OCI-LY1 (cell line): Measurements from ENCODE around the gene MRPL28.

Experiments
- H2AFZ ChIP-seq: fragments of 200-600 bp; sonication (generic), shearing (Covaris generic); 2 replicates; pipeline ENCODE4 v1.6.0; 2014; ENCODE audit warnings: antibody characterized with exemption, mild to moderate bottlenecking, low read length
- H3F3A ChIP-seq: fragments of 200-600 bp; sonication (generic), shearing (Covaris generic); 2 replicates; pipeline ENCODE4 v1.6.0; 2014; ENCODE audit warnings: mild to moderate bottlenecking, antibody characterized with exemption, low read length, moderate library complexity; ENCODE audit not compliant: insufficient read depth
- H3K27ac ChIP-seq: fragments of 200-600 bp; sonication (generic); 2 replicates; pipeline ENCODE4 v1.5.1; 2014; ENCODE audit warnings: low read length, mixed run types, mild to moderate bottlenecking, low read depth; ENCODE audit not compliant: poor library complexity, severe bottlenecking
- H3K27me3 ChIP-seq: fragments of 200-600 bp; sonication (generic); 2 replicates; pipeline ENCODE4 v1.6.0; 2014; ENCODE audit warnings: antibody characterized with exemption, mild to moderate bottlenecking, low read length, moderate library complexity; ENCODE audit not compliant: insufficient read depth
- H3K36me3 ChIP-seq: fragments of 200-600 bp; sonication (generic); 2 replicates; pipeline ENCODE4 v1.6.1; 2014; ENCODE audit warnings: mild to moderate bottlenecking, antibody characterized with exemption, low read length, moderate library complexity, mixed read lengths; ENCODE audit not compliant: insufficient read depth
- H3K4me1 ChIP-seq: fragments of 200-600 bp; sonication (generic); 2 replicates; pipeline ENCODE4 v1.5.1; 2014; ENCODE audit warnings: mild to moderate bottlenecking, low read length, moderate library complexity; ENCODE audit not compliant: insufficient read depth, severe bottlenecking
- H3K4me2 ChIP-seq: fragments of 200-600 bp; sonication (generic), shearing (Covaris generic); 2 replicates; pipeline ENCODE4 v1.6.1; 2014; ENCODE audit warnings: low read length
- H3K4me3 ChIP-seq: fragments of 200-600 bp; sonication (generic); 2 replicates; pipeline ENCODE4 v1.5.1; 2014; ENCODE audit warnings: low read length, low read depth, mild to moderate bottlenecking, mixed read lengths; ENCODE audit not compliant: poor library complexity, severe bottlenecking
- H3K79me2 ChIP-seq: fragments of 200-600 bp; shearing (Covaris generic); 2 replicates; pipeline ENCODE4 v1.6.1; 2016; ENCODE audit warnings: mixed run types, low read length, mixed read lengths; ENCODE audit not compliant: insufficient read depth
- H3K9ac ChIP-seq: fragments of 200-600 bp; sonication (generic), shearing (Covaris generic); 2 replicates; pipeline ENCODE4 v1.6.1; 2014; ENCODE audit warnings: mild to moderate bottlenecking, low read length, mixed read lengths
- H3K9me2 ChIP-seq: fragments of 200-600 bp; sonication (generic), shearing (Covaris generic); 2 replicates; pipeline ENCODE4 v1.6.1; 2014; ENCODE audit warnings: low read depth, mild to moderate bottlenecking, low read length, mixed read lengths
- H3K9me3 ChIP-seq: fragments of 200-600 bp; shearing (Covaris generic); 2 replicates; pipeline ENCODE4 v1.6.1; 2014; ENCODE audit warnings: low read length, mixed read lengths
- H4K20me1 ChIP-seq: fragments of 200-600 bp; sonication (generic), shearing (Covaris generic); 2 replicates; pipeline ENCODE4 v1.6.0; 2016; ENCODE audit warnings: mild to moderate bottlenecking, low read length; ENCODE audit not compliant: insufficient read depth
- EZH2 ChIP-seq: fragments of 200-600 bp; sonication (generic), shearing (Covaris generic); IDR thresholded peaks from 2 replicates; pipeline ENCODE4 v1.8.0; 2017; ENCODE audit warnings: borderline replicate concordance, mixed run types, mild to moderate bottlenecking, antibody characterized with exemption, low read length, moderate library complexity, mixed read lengths
- TF ChIP-seq, protein P1 (sequence below): fragments of 200-600 bp; sonication (generic), shearing (Covaris generic); IDR thresholded peaks from 2 replicates; pipeline ENCODE4 v1.5.1; 2017; ENCODE audit warnings: mild to moderate bottlenecking, antibody characterized with exemption, low read length, moderate library complexity, mixed read lengths

The MRPL28 gene

DNA sequence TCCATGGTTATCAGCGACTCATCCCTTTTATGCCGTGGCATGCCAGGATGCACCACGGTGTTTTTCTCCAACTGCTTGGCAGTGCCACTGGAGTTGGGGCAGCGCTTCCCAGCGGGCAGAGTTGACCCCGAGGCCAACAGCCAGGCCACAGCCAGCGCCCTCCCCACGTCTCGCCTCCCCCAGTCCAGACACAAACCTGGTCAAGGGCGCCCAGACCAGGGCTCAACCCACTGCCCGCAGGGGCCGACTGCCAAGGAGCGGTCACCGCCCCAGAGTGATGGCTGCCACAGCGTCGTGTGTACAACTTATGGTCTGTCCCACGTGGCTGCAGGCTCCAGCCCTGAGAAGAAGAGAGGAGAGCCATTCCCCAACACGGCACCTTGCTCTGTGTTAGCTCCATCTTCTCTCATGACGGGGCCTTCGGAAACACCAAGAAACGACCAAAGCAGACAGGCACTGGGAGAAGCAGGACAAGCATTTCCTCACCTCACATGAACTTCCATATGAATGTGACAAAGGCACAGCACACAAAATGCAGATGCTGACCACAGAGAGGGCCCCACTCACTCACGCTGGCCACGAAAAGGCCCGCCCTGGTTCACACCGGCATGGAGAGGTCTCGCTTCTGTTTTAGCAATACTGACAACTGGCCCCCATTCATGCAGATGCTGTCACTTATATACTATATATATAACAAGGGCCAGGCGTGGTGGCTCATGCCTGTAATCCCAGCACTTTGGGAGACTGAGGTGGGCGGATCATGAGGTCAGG is 44.8 kb downstream of the MRPL28 start:
- Histone ChIP-seq H3K27ac (peak overlapping the region; percentile 75), H2AFZ (no peak overlapping the region)

GRCh38 chr16:324451-325334 is 45.6 kb downstream of the MRPL28 start:
- Histone ChIP-seq H3K27me3 (no peaks in the 10 kb centered on the region), H3K9ac (peak overlapping the region; percentile 39; the same call in 1 of the 2 replicates), H3K4me1 (peaks cover 44% of the 10 kb centered on the region), H3K4me3 (peak overlapping the region; percentile 45), H3K4me2 (peak overlapping the region; percentile 64), H3F3A (no peaks in the 10 kb centered on the region), H3K79me2 (no peaks in the 10 kb centered on the region), H3K27ac (peak overlapping the region; percentile 75), H4K20me1 (no peaks in the 10 kb centered on the region), H3K9me3 (no peaks in the 10 kb centered on the region), H2AFZ (no peak overlapping the region), H3K36me3 (no peaks in the 10 kb centered on the region), H3K9me2 (no peaks in the 10 kb centered on the region)
- TF ChIP-seq, protein P1, sequence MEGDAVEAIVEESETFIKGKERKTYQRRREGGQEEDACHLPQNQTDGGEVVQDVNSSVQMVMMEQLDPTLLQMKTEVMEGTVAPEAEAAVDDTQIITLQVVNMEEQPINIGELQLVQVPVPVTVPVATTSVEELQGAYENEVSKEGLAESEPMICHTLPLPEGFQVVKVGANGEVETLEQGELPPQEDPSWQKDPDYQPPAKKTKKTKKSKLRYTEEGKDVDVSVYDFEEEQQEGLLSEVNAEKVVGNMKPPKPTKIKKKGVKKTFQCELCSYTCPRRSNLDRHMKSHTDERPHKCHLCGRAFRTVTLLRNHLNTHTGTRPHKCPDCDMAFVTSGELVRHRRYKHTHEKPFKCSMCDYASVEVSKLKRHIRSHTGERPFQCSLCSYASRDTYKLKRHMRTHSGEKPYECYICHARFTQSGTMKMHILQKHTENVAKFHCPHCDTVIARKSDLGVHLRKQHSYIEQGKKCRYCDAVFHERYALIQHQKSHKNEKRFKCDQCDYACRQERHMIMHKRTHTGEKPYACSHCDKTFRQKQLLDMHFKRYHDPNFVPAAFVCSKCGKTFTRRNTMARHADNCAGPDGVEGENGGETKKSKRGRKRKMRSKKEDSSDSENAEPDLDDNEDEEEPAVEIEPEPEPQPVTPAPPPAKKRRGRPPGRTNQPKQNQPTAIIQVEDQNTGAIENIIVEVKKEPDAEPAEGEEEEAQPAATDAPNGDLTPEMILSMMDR = no peak
- no peak for TF ChIP-seq EZH2

More for the DNA sequence above, 44.8 kb downstream of the MRPL28 start:
- Histone ChIP-seq H3K36me3 (peaks cover 2% of the 10 kb centered on the region; the same call in 1 of the 2 replicates), H3K79me2 (no peaks in the 10 kb centered on the region), H3F3A (no peaks in the 10 kb centered on the region), H4K20me1 (no peaks in the 10 kb centered on the region), H3K4me2 (peak overlapping the region; percentile 64), H3K27me3 (no peaks in the 10 kb centered on the region), H3K9ac (peak overlapping the region; percentile 39; the same call in 1 of the 2 replicates), H3K9me2 (no peaks in the 10 kb centered on the region), H3K9me3 (no peaks in the 10 kb centered on the region), H3K4me1 (peaks cover 44% of the 10 kb centered on the region), H3K4me3 (peak overlapping the region; percentile 45)
- TF ChIP-seq, protein P1 = no peak
- no peak for TF ChIP-seq EZH2

DNA sequence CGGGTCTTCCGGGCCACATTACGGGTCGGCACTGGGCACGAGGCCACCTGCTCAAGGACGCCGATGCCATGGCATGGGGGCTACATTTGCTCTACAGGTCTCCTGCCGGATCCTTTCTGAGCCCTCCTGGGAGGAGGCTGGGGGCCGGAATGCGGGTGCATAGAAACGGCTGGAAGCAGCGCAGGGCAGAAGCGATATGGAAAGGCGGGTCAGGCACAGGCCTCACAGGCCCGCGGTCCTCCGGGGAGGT is 46.2 kb downstream of the MRPL28 start:
- Histone ChIP-seq H3K4me2 (no peak overlapping the region; the same call in 1 of the 2 replicates), H3K9me3 (no peaks in the 10 kb centered on the region), H3K27ac (peak overlapping the region; percentile 75), H3K27me3 (no peaks in the 10 kb centered on the region), H3K36me3 (peaks cover under 1% of the 10 kb centered on the region; the same call in 1 of the 2 replicates), H3K4me1 (peaks cover 44% of the 10 kb centered on the region), H3K4me3 (no peak overlapping the region), H3K79me2 (no peaks in the 10 kb centered on the region), H2AFZ (no peak overlapping the region), H4K20me1 (no peaks in the 10 kb centered on the region), H3F3A (no peaks in the 10 kb centered on the region), H3K9ac (no peak overlapping the region), H3K9me2 (no peaks in the 10 kb centered on the region)
- no peak for TF ChIP-seq EZH2
- TF ChIP-seq, protein P1 = no peak
